Stimulated activated CD8-positive, alpha-beta memory T cell treated with anti-CD3 and anti-CD28 coated beads, Interleukin-2, amount 100 ng/mL, for 1 hour (primary cell): ENCODE results near the gene SSPN.

ENCODE experiments used
- DNase-seq, 2 donors: peaks; one replicate each; pipeline ENCODE4 v3.0.0-alpha.2; 2020; ENCODE audit warnings: low read depth in 2 of 2

The SSPN gene, protein sequence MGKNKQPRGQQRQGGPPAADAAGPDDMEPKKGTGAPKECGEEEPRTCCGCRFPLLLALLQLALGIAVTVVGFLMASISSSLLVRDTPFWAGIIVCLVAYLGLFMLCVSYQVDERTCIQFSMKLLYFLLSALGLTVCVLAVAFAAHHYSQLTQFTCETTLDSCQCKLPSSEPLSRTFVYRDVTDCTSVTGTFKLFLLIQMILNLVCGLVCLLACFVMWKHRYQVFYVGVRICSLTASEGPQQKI

GRCh38 chr12:26195250-26195640 is at the start of gene SSPN:
SSPN (plus strand) TSS chr12:26195573; CDS start chr12:26195673, 100 bp downstream.
- no peak for DNase-seq

- DNase-seq: no peak
Measured at GRCh38 chr12:26148291-26148690, 47.1 kb upstream of the SSPN start.

GRCh38 chr12:26149968-26150500 is 45.3 kb upstream of the SSPN start:
- no peak for DNase-seq

- no peak for DNase-seq
Measured at GRCh38 chr12:26150736-26151450, 44.5 kb upstream of the SSPN start.

- no peak for DNase-seq
Measured at GRCh38 chr12:26152507-26153102, 42.8 kb upstream of the SSPN start.

DNA sequence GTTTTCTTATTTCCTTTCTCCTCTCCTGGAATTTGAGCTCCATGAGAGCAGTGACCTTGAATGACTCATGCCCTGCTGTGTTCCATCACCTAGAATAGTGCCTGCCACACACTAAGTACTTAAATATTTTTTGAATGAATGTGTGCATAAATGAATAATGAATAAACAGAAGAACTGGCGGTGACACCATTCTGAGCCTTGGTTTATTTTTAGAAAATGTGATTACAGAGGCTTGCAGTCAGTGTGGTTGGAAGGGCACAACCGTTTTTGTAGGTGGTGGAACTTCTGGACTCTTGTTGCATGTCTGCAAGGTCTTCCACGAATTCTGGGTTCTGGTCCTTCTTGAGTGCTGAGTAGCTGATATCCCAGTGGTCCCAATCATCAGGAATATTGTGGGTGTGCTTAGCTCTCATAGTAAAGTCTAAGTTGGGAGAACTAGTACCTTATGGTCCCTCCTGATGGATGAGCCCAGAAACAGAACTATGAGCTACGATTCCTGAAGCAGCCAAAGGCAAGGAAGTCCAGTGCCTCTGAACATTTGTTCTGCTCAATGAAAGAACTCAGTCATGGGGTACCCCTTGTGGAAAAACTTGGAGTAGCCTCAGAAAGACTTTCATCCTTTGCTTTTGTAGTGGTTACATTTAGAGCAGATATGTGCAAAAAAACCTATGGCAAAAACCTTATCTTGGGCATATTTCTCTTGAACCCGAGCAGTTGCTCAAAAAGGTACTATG is 41.8 kb upstream of the SSPN start:
- no peak for DNase-seq

- no peak for DNase-seq
Measured at GRCh38 chr12:26156201-26156871, 39.0 kb upstream of the SSPN start.

GRCh38 chr12:26157001-26157400 is 38.4 kb upstream of the SSPN start:
- no peak for DNase-seq

DNA sequence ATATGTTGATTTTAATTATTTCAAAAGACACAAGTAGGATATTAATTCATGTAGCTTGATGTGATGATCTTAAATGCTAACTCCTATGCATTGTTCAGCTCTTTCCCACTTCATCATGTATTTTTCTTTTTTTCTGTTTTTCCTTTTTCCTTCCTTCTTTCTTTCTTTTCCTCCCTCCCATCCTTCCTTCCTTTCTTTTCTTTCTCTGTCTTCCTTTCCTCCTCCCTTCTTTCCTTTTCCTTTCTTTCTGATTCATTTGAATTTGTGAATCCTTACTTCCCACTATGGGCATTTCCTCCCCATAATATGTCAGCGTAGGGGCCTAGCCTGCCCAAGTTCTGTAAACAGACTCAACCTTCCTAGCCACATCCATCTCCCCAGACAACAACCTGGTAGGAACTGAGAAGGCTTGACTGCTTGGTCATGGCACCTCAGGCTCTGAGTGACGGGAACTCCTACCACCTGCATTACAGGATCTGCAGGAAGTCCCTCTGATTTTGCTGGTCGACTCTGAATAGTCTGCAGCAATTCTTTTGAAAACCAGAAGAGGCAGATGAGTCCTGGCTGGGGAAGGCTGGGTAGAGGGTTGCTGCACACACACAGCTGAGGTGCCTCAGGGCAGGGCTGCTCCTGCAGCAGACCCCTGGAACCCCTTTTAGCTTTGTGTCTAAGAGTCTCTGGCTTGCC is 37.2 kb upstream of the SSPN start:
- DNase-seq: no peak

GRCh38 chr12:26162174-26162573 is 33.2 kb upstream of the SSPN start:
- no peak for DNase-seq

- no peak for DNase-seq
Measured at GRCh38 chr12:26162905-26163304, 32.5 kb upstream of the SSPN start.

DNA sequence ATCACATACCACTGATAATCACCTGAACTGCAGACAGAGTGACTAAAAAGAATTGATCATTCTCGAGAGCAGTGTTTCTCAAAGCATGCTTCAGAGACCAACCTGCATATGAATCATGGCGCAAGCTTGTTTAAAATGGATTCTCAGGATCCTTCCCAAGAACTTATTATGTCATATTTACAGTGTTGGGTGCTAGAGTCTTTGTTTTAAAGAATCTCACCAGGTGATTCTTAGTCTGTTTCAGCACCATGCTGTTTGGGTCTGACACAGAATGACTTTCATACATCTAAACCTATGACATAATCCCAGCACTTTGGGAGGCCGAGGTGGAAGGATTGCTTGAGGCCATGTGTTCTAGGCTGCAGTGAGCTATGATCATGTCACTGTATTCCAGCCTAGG is 31.3 kb upstream of the SSPN start:
- DNase-seq: no peak

DNA sequence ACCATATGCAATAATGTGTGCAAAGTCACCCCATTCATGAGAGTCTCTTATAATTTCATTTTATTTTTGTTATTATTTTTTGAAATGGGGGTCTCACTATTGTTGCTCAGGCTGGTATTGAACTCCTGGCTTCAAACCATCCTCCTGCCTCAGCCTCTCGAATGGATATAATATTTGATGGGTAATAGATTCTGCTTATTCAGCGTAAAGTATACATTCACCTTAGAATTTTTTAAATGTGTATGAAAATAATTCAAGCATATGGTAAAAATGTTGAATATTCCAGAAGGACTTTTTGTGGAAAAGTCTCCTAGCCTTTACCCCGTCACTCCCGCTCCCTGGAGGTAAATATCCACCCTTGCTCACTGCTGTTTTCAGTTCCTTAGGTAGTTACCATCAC is 23.4 kb upstream of the SSPN start:
- DNase-seq: no peak

DNA sequence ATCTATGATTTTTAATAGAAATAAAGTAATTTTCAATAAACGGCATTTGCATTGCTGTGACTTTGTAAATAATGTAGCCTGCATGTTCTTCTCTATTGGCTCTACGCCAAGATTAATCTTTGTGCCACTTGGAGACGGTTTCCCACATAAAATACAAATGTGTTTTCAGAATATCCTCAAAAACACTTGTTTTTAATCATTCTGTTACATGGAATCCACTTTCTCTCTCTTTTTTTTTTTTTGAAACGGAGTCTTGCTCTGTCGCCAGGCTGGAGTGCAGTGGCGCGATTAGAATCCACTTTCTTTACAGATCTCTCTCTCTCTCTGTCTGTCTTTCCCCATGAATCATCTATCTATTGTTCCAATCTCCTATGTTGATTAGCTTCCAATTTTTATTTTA is 22.8 kb upstream of the SSPN start:
- no peak for DNase-seq

DNA sequence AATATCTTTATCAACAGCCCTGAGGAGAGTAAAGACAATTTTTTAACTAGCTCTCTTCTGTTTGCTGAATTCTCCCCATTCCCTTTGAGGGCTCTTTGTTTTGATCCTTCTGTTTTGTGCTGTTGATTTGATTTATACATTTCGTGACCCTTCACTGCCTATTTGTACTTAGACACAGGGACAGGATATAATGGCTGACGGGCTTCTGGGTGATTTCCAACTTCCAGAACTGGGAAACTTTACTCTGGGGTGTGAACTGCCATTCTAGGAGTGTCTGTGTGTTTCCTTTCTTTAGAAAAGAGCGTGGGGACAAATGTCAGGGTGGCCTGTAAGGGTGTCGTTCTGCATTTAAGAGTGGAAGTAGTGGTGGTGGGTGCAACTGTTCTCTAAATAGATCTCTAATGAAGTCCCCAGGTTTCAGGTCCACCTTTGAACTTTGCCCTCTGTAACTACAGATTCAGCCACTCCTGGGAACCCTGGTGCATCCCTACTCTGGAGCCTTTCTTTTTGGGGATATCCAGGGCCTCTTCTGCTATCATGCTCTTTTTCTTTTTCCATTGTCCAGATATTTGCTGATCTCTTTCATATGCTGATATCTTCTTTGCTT is 22.3 kb upstream of the SSPN start:
- no peak for DNase-seq

DNA sequence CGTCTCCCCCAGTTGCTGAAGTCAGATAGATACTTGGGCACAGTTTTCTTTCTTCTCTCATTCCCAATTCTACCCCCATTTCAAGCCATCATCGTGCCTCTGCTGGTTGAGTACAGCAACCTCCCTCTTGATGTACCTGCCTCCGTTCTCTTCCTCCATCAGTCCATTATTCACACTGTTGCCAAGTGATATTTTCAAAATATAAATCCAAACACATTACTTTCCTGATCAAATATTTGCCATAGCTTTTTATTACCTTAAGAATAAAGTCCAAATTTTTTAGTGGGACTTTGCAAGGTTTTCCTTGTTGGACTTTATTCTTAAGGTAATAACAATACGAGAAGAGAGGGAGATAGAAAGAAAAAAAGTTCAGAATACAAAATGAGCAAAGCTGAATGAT is 18.6 kb upstream of the SSPN start:
- no peak for DNase-seq

DNA sequence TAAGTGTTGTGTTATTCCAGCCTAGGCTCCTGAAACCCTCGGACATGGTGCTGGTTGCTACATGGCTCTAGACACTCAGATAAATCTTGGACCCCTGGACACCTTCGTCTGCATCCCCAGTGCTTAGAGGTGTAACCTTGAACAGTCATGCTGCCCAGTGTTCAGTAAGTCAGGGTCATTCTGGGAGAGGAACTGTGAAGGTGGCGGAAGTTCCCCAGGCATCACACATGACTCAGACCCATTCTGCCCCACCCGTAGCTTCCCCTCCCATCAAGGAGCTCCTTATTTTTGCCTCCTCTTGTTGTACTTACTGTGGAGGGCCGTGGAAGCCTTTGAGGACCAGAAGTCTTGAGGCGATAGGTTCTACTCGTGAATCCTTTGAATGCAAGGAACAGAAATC is 18.1 kb upstream of the SSPN start:
- DNase-seq: no peak

DNA sequence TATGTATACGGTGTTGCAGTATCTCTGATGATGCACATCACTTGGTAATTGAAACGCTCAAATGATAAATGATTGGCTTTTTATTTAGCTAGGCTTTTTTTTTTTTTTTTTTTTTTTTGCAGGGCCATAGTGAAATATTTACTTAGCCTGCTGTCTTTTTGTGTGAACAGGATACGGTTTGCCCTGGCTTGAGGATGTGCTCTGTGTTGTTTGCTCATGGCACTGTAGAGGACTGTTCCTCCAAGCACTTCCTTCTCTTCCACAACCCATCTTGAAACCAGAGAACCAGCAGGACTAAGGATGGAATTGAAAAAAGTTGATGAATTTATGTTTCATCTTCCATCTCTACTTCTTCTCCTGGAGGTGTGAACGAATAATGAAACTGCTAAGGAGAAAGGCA is 15.5 kb upstream of the SSPN start:
- no peak for DNase-seq

DNA sequence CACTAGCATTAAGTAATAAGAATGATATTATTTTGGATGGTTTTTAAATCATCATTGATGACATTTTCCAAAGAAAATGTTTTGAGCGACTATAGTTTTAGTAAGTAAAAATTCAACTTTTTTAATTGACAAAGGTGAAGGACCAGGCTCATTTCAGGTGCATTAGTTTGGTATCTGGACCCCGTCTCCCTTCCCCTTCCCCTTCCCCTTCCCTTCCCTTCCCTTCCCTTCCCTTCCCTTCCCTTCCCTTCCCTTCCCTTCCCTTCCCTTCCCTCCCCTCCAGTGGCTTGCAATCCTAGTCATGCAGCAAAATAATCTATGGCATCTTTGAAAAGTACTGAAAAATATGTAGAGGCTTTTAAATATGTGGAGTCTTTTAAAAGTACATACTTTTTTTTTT is 13.0 kb upstream of the SSPN start:
- DNase-seq: no peak

- DNase-seq: no peak
Measured at GRCh38 chr12:26185532-26186320, 9.6 kb upstream of the SSPN start.
